Uterus (tissue), 4 donors: ENCODE results near the gene PHTF2. TPM values are rescaled to one million over a fixed set of nuclear protein-coding genes. Genes with fewer than 3 reads are reported as not detected.

Experiments used
- DNase-seq, 2 donors: peaks; one replicate each; pipeline ENCODE4 v3.0.0-alpha.2; 2019 to 2020
- H3K27ac ChIP-seq, 2 donors: fragments of 200-600 bp; sonication (generic); 1 replicate in 1 of 2; 2 replicates in 1 of 2; pipeline ENCODE4 v1.5.1; 2016 to 2018
- H3K27me3 ChIP-seq, 2 donors: fragments of 200-600 bp; sonication (generic); one replicate each; pipeline ENCODE4 v1.5.1; 2018 to 2019; ENCODE audit warnings: control low read depth in 1 of 2
- H3K36me3 ChIP-seq, 2 donors: fragments of 200-600 bp; sonication (generic); one replicate each; pipeline ENCODE4 v1.5.1; 2019; ENCODE audit warnings: control low read depth in 1 of 2
- H3K4me1 ChIP-seq, 2 donors: fragments of 200-600 bp; sonication (generic); one replicate each; pipeline ENCODE4 v1.5.1; 2018 to 2019; ENCODE audit warnings: control low read depth in 1 of 2
- H3K4me3 ChIP-seq, 2 donors: fragments of 200-600 bp; sonication (generic); 1 replicate in 1 of 2; 2 replicates in 1 of 2; pipeline ENCODE4 v1.5.1; 2018 to 2019; ENCODE audit warnings: mild to moderate bottlenecking in 1 of 2
- H3K9me3 ChIP-seq, 2 donors: fragments of 200-600 bp; sonication (generic); one replicate each; pipeline ENCODE4 v1.5.1; 2019; ENCODE audit warnings: control low read depth in 1 of 2
- POLR2A ChIP-seq, 2 donors: fragments of 450-650 bp; IDR thresholded peaks; one replicate each; pipeline ENCODE4 v1.6.1; 2016; ENCODE audit warnings: antibody characterized with exemption in 2 of 2, mild to moderate bottlenecking in 1 of 2, moderate library complexity in 1 of 2
- intact Hi-C: fragments of 100-400 bp; cut with DNase I; formaldehyde crosslinking; loops from one replicate; pipeline ENCODE4 v1.15.1; 2023; ENCODE audit warnings: low total_unique reads
- total RNA-seq, 4 donors: library from RNA; depleted of rRNA in 3 of 4; stranded (reverse); fragments of >200 nt in 3 of 4; gene quantifications; one replicate each; pipeline versions ENCODE4 v1.1.0 to v1.2.4, GENCODE V29; 2014 to 2023
- TF ChIP-seq, protein P1 (sequence below), 4 experiments: fragments of 200-600 bp in 2 of 4; fragments of 450-650 bp in 2 of 4; sonication (generic) in 2 of 4; IDR thresholded peaks; one replicate each; pipeline ENCODE4 v1.5.1; 2016 to 2019; ENCODE audit warnings: antibody characterized with exemption in 4 of 4, mild to moderate bottlenecking in 2 of 4, moderate library complexity in 1 of 4
- donor health status: DM: yes; HTN: yes; CAD: no.

PHTF2 gene
- total RNA-seq, 4 donors from 2014 or later, result 6.4 to 54.8 (median 24.7) TPM

DNA sequence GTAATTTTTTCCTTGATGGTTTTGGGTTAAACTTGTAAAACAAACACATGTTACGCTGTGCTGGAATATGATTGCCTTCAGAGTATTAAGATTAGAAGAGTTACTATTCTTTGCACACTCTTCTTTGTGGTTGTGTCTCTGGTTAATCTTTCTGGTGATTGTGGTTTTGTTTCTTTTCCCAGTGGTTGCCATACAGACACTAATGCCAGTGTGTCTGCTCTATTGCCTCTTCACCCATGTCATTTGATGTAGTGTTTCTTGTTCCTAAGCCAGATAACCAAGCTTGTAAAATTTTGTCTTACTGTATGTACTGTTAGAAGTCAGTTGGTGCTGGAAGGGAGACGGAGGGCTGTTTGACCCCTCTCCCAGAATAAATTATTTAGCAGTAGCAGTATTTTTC lies 124.8 kb downstream of the PHTF2 start:
- no peak overlapping the region for H3K4me3 ChIP-seq
- no peak for DNase-seq
- no peaks in the 10 kb centered on the region for H3K9me3 ChIP-seq
- H3K27me3 ChIP-seq, result no peaks in the 10 kb centered on the region
- no peaks in the 10 kb centered on the region for H3K4me1 ChIP-seq
- TF ChIP-seq, protein P1, sequence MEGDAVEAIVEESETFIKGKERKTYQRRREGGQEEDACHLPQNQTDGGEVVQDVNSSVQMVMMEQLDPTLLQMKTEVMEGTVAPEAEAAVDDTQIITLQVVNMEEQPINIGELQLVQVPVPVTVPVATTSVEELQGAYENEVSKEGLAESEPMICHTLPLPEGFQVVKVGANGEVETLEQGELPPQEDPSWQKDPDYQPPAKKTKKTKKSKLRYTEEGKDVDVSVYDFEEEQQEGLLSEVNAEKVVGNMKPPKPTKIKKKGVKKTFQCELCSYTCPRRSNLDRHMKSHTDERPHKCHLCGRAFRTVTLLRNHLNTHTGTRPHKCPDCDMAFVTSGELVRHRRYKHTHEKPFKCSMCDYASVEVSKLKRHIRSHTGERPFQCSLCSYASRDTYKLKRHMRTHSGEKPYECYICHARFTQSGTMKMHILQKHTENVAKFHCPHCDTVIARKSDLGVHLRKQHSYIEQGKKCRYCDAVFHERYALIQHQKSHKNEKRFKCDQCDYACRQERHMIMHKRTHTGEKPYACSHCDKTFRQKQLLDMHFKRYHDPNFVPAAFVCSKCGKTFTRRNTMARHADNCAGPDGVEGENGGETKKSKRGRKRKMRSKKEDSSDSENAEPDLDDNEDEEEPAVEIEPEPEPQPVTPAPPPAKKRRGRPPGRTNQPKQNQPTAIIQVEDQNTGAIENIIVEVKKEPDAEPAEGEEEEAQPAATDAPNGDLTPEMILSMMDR (IDR thresholded peaks at IDR 0.05), result no peak
- no peak for TF ChIP-seq POLR2A (IDR thresholded peaks at IDR 0.05)
- H3K27ac ChIP-seq, result no peak overlapping the region
- H3K36me3 ChIP-seq, result no peaks in the 10 kb centered on the region
- intact Hi-C loops, result no loop called here

DNA sequence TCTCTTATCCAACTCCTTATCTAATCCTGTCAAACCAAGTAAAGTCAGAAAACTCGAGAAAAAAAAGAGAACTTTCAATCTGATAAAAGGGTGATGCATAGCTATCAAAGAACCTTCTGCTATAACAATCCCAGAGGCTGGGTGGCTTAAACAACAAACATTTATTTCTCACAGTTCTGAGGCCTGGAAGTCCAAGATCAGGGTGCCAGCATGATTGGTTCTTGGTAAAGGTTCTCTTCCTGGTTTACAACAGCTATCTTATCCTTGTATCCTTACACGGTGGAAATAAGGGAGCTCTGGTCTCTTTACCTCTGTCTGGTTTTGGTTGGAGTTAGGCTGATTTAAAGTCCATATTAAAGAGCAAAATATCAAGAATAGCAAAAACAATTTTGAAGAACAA lies 131.9 kb downstream of the PHTF2 start:
- no peak overlapping the region for H3K27ac ChIP-seq
- H3K9me3 ChIP-seq, result no peaks in the 10 kb centered on the region
- no peak for DNase-seq
- H3K4me3 ChIP-seq, result no peak overlapping the region
- TF ChIP-seq POLR2A (IDR thresholded peaks at IDR 0.05), result no peak
- TF ChIP-seq, protein P1 (IDR thresholded peaks at IDR 0.05), result no peak
- intact Hi-C loops, result no loop called here
- no peaks in the 10 kb centered on the region for H3K36me3 ChIP-seq
- H3K27me3 ChIP-seq, result no peaks in the 10 kb centered on the region
- H3K4me1 ChIP-seq, result no peaks in the 10 kb centered on the region

DNA sequence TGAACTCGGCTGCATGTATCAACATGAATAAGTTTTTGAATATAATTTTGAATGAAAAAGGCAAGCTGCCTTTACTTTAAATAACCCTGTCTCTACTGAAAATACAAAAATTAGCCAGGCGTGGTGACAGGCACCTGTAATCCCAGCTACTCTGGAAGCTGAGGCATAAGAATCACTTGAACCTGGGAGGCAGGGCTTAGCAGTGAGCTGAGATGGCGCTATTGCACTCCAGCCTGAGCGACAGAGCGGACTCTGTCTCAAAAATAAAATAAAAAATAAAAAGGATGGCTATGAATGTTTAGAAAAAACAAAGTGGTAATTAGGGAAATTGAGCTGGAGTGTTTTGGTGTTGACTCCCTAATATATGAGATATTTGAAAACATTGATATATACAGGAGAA lies 133.3 kb downstream of the PHTF2 start:
- no peaks in the 10 kb centered on the region for H3K36me3 ChIP-seq
- TF ChIP-seq POLR2A (IDR thresholded peaks at IDR 0.05), result no peak
- TF ChIP-seq, protein P1 (IDR thresholded peaks at IDR 0.05), result no peak
- no peaks in the 10 kb centered on the region for H3K4me1 ChIP-seq
- intact Hi-C loops, result no loop called here
- H3K27ac ChIP-seq, result no peak overlapping the region
- no peak for DNase-seq
- no peak overlapping the region for H3K4me3 ChIP-seq
- no peaks in the 10 kb centered on the region for H3K9me3 ChIP-seq
- H3K27me3 ChIP-seq, result no peaks in the 10 kb centered on the region

DNA sequence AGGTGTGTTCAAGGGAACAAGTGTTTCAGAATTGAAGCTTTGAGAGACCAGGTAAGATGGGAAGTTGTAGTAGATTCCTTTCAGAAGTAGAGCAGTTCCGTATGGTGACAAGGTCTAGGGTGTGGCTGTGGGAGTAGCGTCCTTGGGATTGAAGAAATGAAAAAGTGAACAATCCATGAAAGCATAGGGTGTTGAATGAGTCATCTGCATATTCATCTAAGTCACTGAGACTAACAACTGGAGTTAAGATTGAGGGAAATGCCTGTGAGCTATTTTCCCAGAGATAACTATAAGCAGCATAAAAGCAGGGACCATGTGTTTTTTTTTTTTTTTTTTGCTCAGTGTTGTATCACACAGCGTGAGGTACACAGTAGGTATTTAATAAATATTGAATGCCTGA lies 134.8 kb downstream of the PHTF2 start:
- Histone ChIP-seq H3K27me3 (no peaks in the 10 kb centered on the region), H3K36me3 (no peaks in the 10 kb centered on the region), H3K9me3 (no peaks in the 10 kb centered on the region), H3K27ac (no peak overlapping the region), H3K4me3 (no peak overlapping the region), H3K4me1 (no peaks in the 10 kb centered on the region)
- intact Hi-C loops, result no loop called here
- DNase-seq, result no peak
- TF ChIP-seq, protein P1 (IDR thresholded peaks at IDR 0.05), result no peak

DNA sequence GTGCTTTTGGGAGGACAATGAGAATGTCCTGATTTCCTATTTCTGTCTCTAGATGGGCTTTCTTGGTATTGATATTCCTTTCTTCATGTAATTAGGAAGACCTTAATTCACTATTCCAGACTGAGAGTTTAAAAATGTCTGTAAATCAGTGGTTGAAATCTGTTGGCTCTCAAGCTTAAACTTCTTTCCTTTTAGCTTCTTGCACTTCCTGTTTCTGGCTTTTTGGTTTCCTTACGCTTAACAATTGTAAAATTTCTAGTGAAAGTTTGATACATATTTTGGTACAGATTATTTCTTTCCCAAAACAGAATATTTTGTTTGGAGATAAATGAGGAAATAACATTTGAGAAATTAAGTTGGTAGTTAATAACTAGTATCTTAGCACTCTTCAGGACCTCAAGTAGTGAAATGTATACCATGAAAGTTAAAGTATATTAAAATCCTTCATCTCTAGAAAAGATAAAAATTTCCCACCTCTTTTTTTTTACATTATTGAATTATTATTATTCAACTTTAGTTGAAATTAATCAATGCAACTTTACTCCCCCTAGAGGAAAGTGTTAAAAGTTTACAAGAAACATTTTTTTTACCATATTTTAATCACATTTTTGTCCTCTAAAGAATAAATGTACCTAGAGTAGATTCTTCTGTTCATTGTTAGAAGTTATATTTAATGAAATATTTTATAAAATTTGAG lies 137.2 kb downstream of the PHTF2 start:
- DNase-seq, result no peak
- intact Hi-C loops, result no loop called here
- H3K36me3 ChIP-seq, result no peaks in the 10 kb centered on the region

More for the DNA sequence above, 137.2 kb downstream of the PHTF2 start:
- Histone ChIP-seq H3K27ac (no peak overlapping the region), H3K4me3 (no peak overlapping the region), H3K9me3 (no peaks in the 10 kb centered on the region), H3K4me1 (no peaks in the 10 kb centered on the region), H3K27me3 (no peaks in the 10 kb centered on the region)
- no peak for TF ChIP-seq POLR2A (IDR thresholded peaks at IDR 0.05)
- TF ChIP-seq, protein P1 (IDR thresholded peaks at IDR 0.05), result peak in 2 of 4 experiments; percentile 5 to 11
